ENCODE results near the gene TRIM22.
"Not testable (repeated sequence)": the region's sequence is repeated elsewhere in the genome, so short reads cannot be mapped to it uniquely, and the experiment has no call there.

The TRIM22 gene

GRCh38 chr11:5691238-5691963, 1.8 kb downstream of the TRIM22 start:
- DNase-seq (ENCODE audit: low spot score) = not testable (repeated sequence)

- no peak for DNase-seq (ENCODE audit: low spot score)
These were observed 2.4 kb downstream of the TRIM22 start for GRCh38 chr11:5691964-5692361.

GRCh38 chr11:5694642-5695041, 5.1 kb downstream of the TRIM22 start:
- DNase-seq (ENCODE audit: low spot score) = no peak

- no peak for DNase-seq (ENCODE audit: low spot score)
These were observed 6.0 kb downstream of the TRIM22 start for GRCh38 chr11:5695580-5695979.

GRCh38 chr11:5696210-5696609, 6.6 kb downstream of the TRIM22 start:
- no peak for DNase-seq (ENCODE audit: low spot score)

GRCh38 chr11:5698281-5698680, 8.7 kb downstream of the TRIM22 start:
- DNase-seq (ENCODE audit: low spot score) = peak; percentile 75

- DNase-seq (ENCODE audit: low spot score) = no peak
These were observed 10.9 kb downstream of the TRIM22 start for GRCh38 chr11:5700421-5701054.

GRCh38 chr11:5701055-5701577, 11.5 kb downstream of the TRIM22 start:
- no peak for DNase-seq (ENCODE audit: low spot score)

GRCh38 chr11:5703741-5704536, 14.3 kb downstream of the TRIM22 start:
- no peak for DNase-seq (ENCODE audit: low spot score)

GRCh38 chr11:5705688-5706087, 16.1 kb downstream of the TRIM22 start:
- DNase-seq (ENCODE audit: low spot score) = no peak

- DNase-seq (ENCODE audit: low spot score) = no peak
These were observed 22.9 kb downstream of the TRIM22 start for GRCh38 chr11:5712507-5712906.

- DNase-seq (ENCODE audit: low spot score) = no peak
These were observed 24.1 kb downstream of the TRIM22 start for GRCh38 chr11:5713695-5714094.

- DNase-seq (ENCODE audit: low spot score) = not testable (repeated sequence)
These were observed 26.9 kb downstream of the TRIM22 start for GRCh38 chr11:5716518-5716917.

GRCh38 chr11:5719703-5720495, 30.3 kb downstream of the TRIM22 start:
- DNase-seq (ENCODE audit: low spot score) = no peak

GRCh38 chr11:5722622-5723021, 33.0 kb downstream of the TRIM22 start:
- no peak for DNase-seq (ENCODE audit: low spot score)

GRCh38 chr11:5726351-5726750, 36.8 kb downstream of the TRIM22 start:
- DNase-seq (ENCODE audit: low spot score) = no peak

GRCh38 chr11:5727691-5728090, 38.1 kb downstream of the TRIM22 start:
- DNase-seq (ENCODE audit: low spot score) = no peak

GRCh38 chr11:5736396-5736795, 46.8 kb downstream of the TRIM22 start, which contains the start of gene OR56B1:
OR56B1 (plus strand) TSS chr11:5736448; CDS start chr11:5736517, 69 bp downstream.
- DNase-seq (ENCODE audit: low spot score) = no peak

GRCh38 chr11:5737091-5737490, 47.5 kb downstream of the TRIM22 start:
- no peak for DNase-seq (ENCODE audit: low spot score)

GRCh38 chr11:5737670-5738392, 48.2 kb downstream of the TRIM22 start:
- no peak for DNase-seq (ENCODE audit: low spot score)

- DNase-seq (ENCODE audit: low spot score) = no peak
These were observed 48.8 kb downstream of the TRIM22 start for GRCh38 chr11:5738431-5738830.

Data from cerebellar cortex (tissue), 1 donor.